Endothelial cell of umbilical vein (primary cell): ENCODE data around the gene WSB2. TPM values are rescaled to one million over a fixed set of nuclear protein-coding genes. Genes with fewer than 3 reads are reported as not detected.

Experiments
- BruUV-seq: library from RNA; stranded (reverse); fragments of 400-500 nt; replicated peaks from 2 replicates; lab custom pipeline; 2021; lab: Mats Ljungman, UMichigan
- CTCF ChIA-PET: fragments of 300-600, 350-600 bp; sonication (Branson Sonifier 250); formaldehyde crosslinking; loops from one replicate; lab custom pipeline; 2021; ENCODE audit warnings: antibody characterized with exemption, inconsistent platforms; lab: Charles Lee
- POLR2A ChIA-PET: fragments of 300-600, 350-600 bp; sonication (Branson Sonifier 250); formaldehyde crosslinking; loops from one replicate; lab custom pipeline; 2021; ENCODE audit warnings: antibody characterized with exemption, inconsistent platforms; lab: Charles Lee
- DNase-seq: peaks from one replicate; pipeline ENCODE4 v3.0.0-alpha.2; 2011; ENCODE audit warnings: low read depth, low spot score
- FAIRE-seq: peaks from 2 replicates; lab custom pipeline; 2011; peaks lifted over from hg19 to GRCh38; lab: Jason Lieb, UNC
- H2AFZ ChIP-seq: 2 replicates; pipeline ENCODE4 v1.6.0; 2012; ENCODE audit warnings: low read depth, low read length, control low read depth, inconsistent platforms
- H3K27ac ChIP-seq: 2 replicates; pipeline ENCODE4 v1.5.1; 2011; ENCODE audit warnings: low read depth, mild to moderate bottlenecking, control low read depth, low read length, moderate library complexity; ENCODE audit not compliant: insufficient read depth
- H3K27me3 ChIP-seq, 2 experiments: 2 replicates each; pipeline versions ENCODE4 v1.6.0 to v1.6.1; 2011; ENCODE audit warnings: low read length in 2 of 2, mixed read lengths in 1 of 2; ENCODE audit not compliant: control insufficient read depth in 2 of 2, insufficient read depth in 2 of 2
- H3K36me3 ChIP-seq, 2 experiments: 2 replicates in 1 of 2; 3 replicates in 1 of 2; pipeline ENCODE4 v1.5.1; 2011; ENCODE audit warnings: low read length in 2 of 2, mild to moderate bottlenecking in 1 of 2, moderate library complexity in 1 of 2; ENCODE audit not compliant: control insufficient read depth in 2 of 2, insufficient read depth in 2 of 2; ENCODE audit errors: extremely low read depth in 1 of 2
- H3K4me1 ChIP-seq: 3 replicates; pipeline ENCODE4 v1.5.1; 2011; ENCODE audit warnings: mild to moderate bottlenecking, low read length; ENCODE audit not compliant: control insufficient read depth, insufficient read depth; ENCODE audit errors: extremely low read depth
- H3K4me2 ChIP-seq: 2 replicates; pipeline ENCODE4 v1.6.1; 2011; ENCODE audit warnings: low read length, control low read depth, mixed read lengths; ENCODE audit not compliant: insufficient read depth
- H3K4me3 ChIP-seq, 3 experiments: fragments of 200-600 bp in 1 of 3; sonication (generic), shearing (Covaris generic) in 1 of 3; replicated peaks in 1 of 3; 2 replicates each; pipeline ENCODE4 v1.5.1; 2011 to 2016; ENCODE audit warnings: control low read depth in 3 of 3, low read length in 3 of 3, mild to moderate bottlenecking in 2 of 3, inconsistent platforms in 1 of 3, low read depth in 1 of 3, moderate library complexity in 1 of 3; ENCODE audit not compliant: insufficient read depth in 1 of 3
- H3K79me2 ChIP-seq: 2 replicates; pipeline ENCODE4 v1.6.0; 2012; ENCODE audit warnings: low read length, inconsistent platforms; ENCODE audit not compliant: control insufficient read depth, insufficient read depth
- H3K9ac ChIP-seq: replicated peaks from 2 replicates; pipeline ENCODE3; 2011; ENCODE audit warnings: low read length, control low read depth; ENCODE audit not compliant: insufficient read depth; ENCODE audit errors: extremely low read depth
- H3K9me1 ChIP-seq: replicated peaks from 3 replicates; pipeline ENCODE4 v1.6.0; 2011; ENCODE audit warnings: mild to moderate bottlenecking, low read length; ENCODE audit not compliant: control insufficient read depth, insufficient read depth; ENCODE audit errors: extremely low read depth
- H3K9me3 ChIP-seq: replicated peaks from 2 replicates; pipeline ENCODE4 v1.5.1; 2012; ENCODE audit warnings: low read length, inconsistent platforms; ENCODE audit not compliant: control insufficient read depth, insufficient read depth
- H4K20me1 ChIP-seq: replicated peaks from 2 replicates; pipeline ENCODE3; 2011; ENCODE audit warnings: mild to moderate bottlenecking, low read length; ENCODE audit not compliant: control insufficient read depth, insufficient read depth; ENCODE audit errors: extremely low read depth
- EZH2 ChIP-seq: IDR thresholded peaks from 2 replicates; pipeline ENCODE4 v1.6.1; 2012; ENCODE audit warnings: borderline replicate concordance, low read depth, mild to moderate bottlenecking, moderate library complexity, low read length, inconsistent platforms; ENCODE audit not compliant: severe bottlenecking
- FOS ChIP-seq: IDR thresholded peaks from 2 replicates; pipeline ENCODE4 v1.6.1; 2011; ENCODE audit warnings: mild to moderate bottlenecking, low read length, moderate library complexity, borderline replicate concordance; ENCODE audit not compliant: insufficient read depth
- GATA2 ChIP-seq: IDR thresholded peaks from 2 replicates; pipeline ENCODE4 v1.7.0; 2011; ENCODE audit warnings: low read depth, mild to moderate bottlenecking, moderate library complexity, mixed read lengths, low read length; ENCODE audit not compliant: insufficient read length, insufficient read depth
- MYC ChIP-seq: IDR thresholded peaks from one replicate; pipeline ENCODE4 v1.6.1; 2011; ENCODE audit warnings: mild to moderate bottlenecking, low read depth, low read length
- POLR2A ChIP-seq: IDR thresholded peaks from 2 replicates; pipeline ENCODE4 v1.6.1; 2012; ENCODE audit warnings: low read depth, mild to moderate bottlenecking, control low read depth, low read length
- POLR2AphosphoS5 ChIP-seq: IDR thresholded peaks from 2 replicates; pipeline ENCODE4 v1.6.1; 2012; ENCODE audit warnings: low read depth, mild to moderate bottlenecking, control low read depth, low read length, moderate library complexity; ENCODE audit not compliant: insufficient read depth
- dilution Hi-C: fragments of 300-500 bp; cut with MboI; formaldehyde crosslinking; loops from one replicate; pipeline ENCODE4 v1.15.0; 2019; ENCODE audit warnings: low sequenced_read_pairs; ENCODE audit not compliant: extremely low pct_ligation_motif_present
- intact Hi-C: fragments of 100-400 bp; cut with micrococcal nuclease; formaldehyde crosslinking; loops from one replicate; pipeline ENCODE4 v1.10.0; 2022
- polyA plus RNA-seq, 4 experiments: library from polyadenylated mRNA; depleted of rRNA in 3 of 4; stranded (reverse) in 3 of 4; unstranded in 1 of 4; fragments of >200 nt; gene quantifications; 2 replicates each; pipeline versions ENCODE4 v1.2.1 to v1.2.3, GENCODE V29; 2011 to 2012; ENCODE audit warnings: missing spikeins in 1 of 4
- total RNA-seq: library from RNA; stranded (reverse); gene quantifications from 2 replicates; pipeline ENCODE4 v1.2.3, GENCODE V29; 2021
- TF ChIP-seq, protein P1 (sequence below): IDR thresholded peaks from 2 replicates; pipeline ENCODE4 v1.6.1; 2011; ENCODE audit not compliant: insufficient read depth, insufficient read length
- TF ChIP-seq, protein P2 (sequence below), 2 donors: IDR thresholded peaks; 1 replicate in 1 of 2; 2 replicates in 1 of 2; pipeline ENCODE4 v1.5.1; 2011; ENCODE audit warnings: low read length in 2 of 2, mild to moderate bottlenecking in 2 of 2, moderate library complexity in 2 of 2, control low read depth in 1 of 2, inconsistent platforms in 1 of 2, low read depth in 1 of 2; ENCODE audit not compliant: insufficient read depth in 1 of 2; ENCODE audit errors: extremely low read depth in 1 of 2

Gene WSB2
- total and polyA plus RNA-seq, 2 donors (not counting 3 experiments of a cell fraction or from before 2014, with no cell fraction given), result 73.6 to 107 TPM

DNA sequence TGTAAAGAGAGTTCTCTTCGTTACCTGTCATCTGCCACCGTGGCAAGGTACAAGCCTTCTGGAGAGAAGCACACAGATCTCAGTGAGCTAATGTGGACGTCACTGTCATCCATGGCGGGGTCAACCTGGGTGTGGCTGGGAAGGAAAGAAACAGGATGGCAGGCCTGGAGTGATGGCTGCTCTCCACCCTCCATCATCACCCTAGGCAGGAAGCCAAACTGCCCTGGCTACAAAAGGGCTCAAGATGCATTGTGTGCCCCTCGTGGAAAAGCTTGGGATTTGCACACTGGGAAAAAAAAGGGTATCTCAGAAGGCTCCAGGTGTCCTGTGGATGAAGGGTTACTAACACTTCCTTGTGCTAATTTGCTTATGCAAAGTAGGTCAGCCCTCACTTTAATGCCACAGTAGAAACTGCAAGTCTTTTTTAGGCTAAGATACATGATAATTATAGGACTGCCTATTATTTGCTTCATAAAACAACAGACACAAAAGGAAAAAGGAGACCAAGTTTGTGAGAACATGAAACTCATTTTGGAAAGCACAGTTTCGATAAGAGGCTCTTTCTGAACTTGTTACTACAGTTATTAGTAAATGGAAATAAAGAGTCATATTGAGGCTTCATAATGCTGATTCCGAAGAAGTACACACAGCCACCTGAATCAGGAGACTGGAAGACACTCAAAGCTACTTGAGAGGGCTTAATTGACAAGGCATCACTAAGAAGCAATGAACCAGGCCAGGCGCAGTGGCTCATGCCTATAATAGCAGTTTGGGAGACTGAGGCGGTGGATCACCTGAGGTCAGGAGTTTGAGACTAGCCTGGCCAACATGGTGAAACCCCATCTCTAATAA is 25.6 kb downstream of the WSB2 start:
- DNase-seq (peak; percentile 26), FAIRE-seq (peak; percentile 56)
- H3K27me3 ChIP-seq, result no peaks in the 10 kb centered on the region
- H4K20me1 ChIP-seq, result peaks cover 2% of the 10 kb centered on the region
- H3K4me2 ChIP-seq, result no peak overlapping the region
- intact Hi-C loops, result loop anchor here (1.0 to 2.0 kb wide), 2 partner anchors 17 to 161 kb away; no protein-coding TSS in a partner anchor
- no TSS peak for BruUV-seq
- H3K4me1 ChIP-seq, result peaks cover 12% of the 10 kb centered on the region
- TF ChIP-seq FOS (no peak), POLR2A (no peak), POLR2AphosphoS5 (no peak), GATA2 (no peak), EZH2 (no peak), MYC (no peak)
- TF ChIP-seq, protein P1, sequence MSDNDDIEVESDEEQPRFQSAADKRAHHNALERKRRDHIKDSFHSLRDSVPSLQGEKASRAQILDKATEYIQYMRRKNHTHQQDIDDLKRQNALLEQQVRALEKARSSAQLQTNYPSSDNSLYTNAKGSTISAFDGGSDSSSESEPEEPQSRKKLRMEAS, result no peak
- TF ChIP-seq, protein P2, sequence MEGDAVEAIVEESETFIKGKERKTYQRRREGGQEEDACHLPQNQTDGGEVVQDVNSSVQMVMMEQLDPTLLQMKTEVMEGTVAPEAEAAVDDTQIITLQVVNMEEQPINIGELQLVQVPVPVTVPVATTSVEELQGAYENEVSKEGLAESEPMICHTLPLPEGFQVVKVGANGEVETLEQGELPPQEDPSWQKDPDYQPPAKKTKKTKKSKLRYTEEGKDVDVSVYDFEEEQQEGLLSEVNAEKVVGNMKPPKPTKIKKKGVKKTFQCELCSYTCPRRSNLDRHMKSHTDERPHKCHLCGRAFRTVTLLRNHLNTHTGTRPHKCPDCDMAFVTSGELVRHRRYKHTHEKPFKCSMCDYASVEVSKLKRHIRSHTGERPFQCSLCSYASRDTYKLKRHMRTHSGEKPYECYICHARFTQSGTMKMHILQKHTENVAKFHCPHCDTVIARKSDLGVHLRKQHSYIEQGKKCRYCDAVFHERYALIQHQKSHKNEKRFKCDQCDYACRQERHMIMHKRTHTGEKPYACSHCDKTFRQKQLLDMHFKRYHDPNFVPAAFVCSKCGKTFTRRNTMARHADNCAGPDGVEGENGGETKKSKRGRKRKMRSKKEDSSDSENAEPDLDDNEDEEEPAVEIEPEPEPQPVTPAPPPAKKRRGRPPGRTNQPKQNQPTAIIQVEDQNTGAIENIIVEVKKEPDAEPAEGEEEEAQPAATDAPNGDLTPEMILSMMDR (IDR thresholded peaks at IDR 0.05; ENCODE audit: extremely low read depth in 1 of 2, insufficient read depth in 1 of 2, low read depth in 1 of 2, low read length in 2 of 2), result peak; percentile 12 to 29
- no peaks in the 10 kb centered on the region for H3K9me1 ChIP-seq
- no peak overlapping the region for H3K4me3 ChIP-seq
- H3K9me3 ChIP-seq, result no peaks in the 10 kb centered on the region
- no peak overlapping the region for H3K9ac ChIP-seq
- ChIA-PET CTCF (interaction anchor here (0.9 to 3.6 kb wide), 10 partner anchors 12 to 342 kb away, joined by 3 to 50 read pairs (median 4); partner anchors contain the start of genes RFC5 and WSB2), POLR2A (no interaction called here)
- H3K79me2 ChIP-seq, result no peaks in the 10 kb centered on the region
- H2AFZ ChIP-seq, result no peak overlapping the region
- peaks cover 15 to 34% of the 10 kb centered on the region in 2 experiments for H3K36me3 ChIP-seq
- H3K27ac ChIP-seq, result no peak overlapping the region
- dilution Hi-C loops, result no loop called here
